HG02973 (cell line): ENCODE data around the gene METAP2.

Experiments
- ATAC-seq: cut with Tn5 transposase; IDR thresholded peaks from one replicate; pipeline ENCODE4 v1.9.1; 2021; ENCODE audit warnings: moderate library complexity; ENCODE audit not compliant: unreplicated experiment

Gene METAP2

DNA sequence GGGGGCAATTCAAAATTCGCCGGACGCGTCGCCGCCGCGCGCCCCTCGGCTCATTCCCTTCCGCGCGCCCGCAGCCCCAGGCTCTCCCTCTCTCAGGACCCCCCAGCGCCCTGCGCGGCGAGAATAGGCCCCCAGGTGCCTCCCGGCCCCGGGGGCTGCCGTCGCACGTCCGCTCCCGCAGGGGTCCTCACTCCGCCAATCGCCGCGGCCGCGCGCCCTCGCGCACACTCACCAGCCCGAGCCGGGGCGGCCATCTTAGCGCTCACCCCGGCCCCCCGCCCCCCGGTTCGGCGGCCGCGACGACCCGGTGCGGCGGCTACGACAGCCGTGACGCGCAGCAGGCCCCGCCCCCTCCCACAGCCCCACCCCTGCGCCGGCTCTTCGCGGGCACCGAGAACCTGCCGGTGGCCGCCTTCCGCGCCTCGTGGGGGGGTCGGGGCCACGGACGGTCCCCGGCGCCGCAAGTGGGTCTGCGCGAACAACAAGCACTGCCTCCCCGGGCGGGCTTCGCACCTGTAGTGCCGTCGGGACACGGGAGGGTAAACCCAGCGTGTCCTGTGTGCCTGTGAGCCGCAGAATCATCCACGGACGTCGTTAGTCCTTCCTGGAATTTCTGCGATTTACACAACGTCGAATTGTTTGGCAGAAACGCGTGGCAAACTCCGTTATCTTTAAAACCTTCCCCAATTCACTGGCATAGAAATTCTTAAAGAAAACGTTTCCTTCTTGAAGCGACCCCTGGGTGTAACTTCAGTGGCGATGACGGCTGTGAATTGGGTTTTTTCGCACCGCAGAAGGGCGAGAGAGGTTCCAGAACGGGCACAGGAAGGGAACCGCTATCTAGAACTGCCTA, 74.8 kb downstream of the METAP2 start:
- no peak for ATAC-seq

DNA sequence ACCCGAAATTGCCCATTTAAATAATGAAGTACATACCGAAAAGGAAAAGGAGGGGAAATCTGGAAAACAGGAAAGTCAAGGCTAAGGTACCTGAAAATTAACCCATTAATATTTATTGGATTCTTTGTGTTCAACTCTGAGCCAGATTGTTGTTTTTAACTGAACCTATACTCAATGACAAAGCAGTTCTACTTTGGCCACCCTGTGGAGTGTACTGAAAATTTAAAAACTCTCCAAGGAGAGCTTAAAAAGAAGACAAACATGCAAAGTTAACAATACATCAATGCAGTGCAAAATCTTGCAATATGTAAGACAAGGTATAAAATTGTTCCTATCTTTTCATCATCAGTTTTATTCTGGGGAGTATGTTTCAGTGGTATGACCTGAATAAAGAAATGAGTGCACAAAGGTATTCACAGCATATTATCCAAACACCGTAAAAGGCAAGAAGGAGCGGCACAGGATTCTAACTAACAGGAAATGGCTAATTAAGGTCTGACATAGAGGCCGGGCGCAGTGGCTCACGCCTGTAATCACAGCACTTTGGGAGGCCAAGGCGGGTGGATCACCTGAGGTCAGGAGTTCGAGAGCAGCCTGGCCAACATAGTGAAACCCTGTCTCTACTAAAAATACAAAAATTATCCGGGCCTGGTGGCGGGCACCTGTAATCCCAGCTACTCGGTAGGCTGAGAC, 75.6 kb downstream of the METAP2 start:
- ATAC-seq, result no peak

DNA sequence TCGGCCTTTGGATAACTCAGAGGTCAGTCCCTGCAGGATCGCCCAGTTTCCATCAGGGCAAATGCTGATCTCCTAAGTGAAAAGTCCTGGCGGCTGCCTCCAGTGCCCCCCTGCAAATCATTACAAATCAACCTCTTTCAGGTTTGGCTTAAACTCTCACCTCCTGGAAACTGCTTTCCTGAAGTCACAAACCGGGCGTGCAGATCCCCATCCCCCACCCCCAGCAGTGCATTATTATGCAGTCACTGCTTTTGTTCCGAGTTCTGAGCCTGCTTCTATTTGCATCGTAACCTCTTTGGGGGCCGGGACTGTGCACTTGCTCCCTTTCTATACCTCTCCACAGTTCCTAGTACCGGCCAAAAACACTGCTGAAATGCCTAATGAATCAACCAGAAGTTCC, 77.4 kb downstream of the METAP2 start, which contains the start of gene USP44:
Gene USP44 (minus strand): TSS at position 172 of the 400 bp plus-strand sequence. CDS start 17,220 bp downstream, outside the sequence.
- no peak for ATAC-seq

DNA sequence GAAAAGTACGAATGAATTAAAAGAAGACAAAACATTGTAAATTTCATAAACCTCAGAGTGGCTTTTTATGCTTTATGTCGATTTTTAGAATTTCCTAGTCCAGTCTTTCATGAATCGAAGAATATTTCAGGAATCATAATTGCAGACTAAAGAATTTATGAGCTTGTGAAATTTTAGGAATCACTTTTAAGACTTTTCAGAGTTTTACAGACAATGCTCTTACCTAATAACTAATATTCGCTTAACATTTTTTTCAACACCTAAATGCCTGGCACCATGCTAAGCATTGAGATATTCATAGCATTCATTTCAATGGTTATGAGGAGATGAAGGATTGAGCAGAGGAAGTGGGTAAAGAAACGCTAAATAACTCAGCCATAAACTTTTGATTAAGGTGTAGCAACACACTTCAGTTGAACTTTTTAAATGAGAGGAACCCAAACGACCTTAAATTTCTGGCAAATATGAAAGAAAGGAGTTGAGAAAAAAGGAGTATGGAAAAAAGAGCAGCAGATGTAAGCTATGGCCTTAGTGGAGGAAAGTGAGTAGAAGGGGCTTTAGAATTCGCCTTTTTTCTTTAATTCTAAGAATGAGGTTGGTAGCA, 78.1 kb downstream of the METAP2 start:
- no peak for ATAC-seq

GRCh38 chr12:95553197-95553943, 79.4 kb downstream of the METAP2 start:
- ATAC-seq, result no peak

DNA sequence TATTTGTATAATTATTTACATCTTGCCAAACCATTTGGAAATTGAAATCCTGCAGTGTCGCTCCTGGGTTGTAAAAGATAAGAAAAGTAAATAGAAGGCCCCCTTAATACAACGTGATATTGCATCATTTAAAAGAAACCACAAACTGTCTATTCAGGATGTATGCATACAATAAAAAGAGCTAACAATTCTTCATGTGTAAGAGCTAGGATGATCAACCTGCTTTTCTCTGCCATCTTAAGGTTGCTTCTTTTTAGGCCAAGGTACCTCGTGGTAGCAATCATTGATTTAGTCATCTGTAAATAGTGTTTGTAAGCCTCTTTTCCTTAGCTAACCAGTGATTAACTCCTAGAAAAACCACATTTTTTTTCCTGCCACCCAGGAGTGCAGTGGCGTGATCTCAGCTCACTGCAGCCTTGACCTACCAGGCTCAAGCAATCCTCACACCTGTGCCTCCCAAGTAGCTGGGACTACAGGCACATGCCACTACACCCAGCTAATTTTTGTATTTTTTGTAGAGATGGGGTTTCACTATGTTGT, 80.7 kb downstream of the METAP2 start:
- no peak for ATAC-seq

- ATAC-seq, result no peak
Measured at GRCh38 chr12:95557625-95558024, 83.7 kb downstream of the METAP2 start.
